CD8-positive, alpha-beta memory T cell (primary cell): ENCODE measurements around the gene PPIE. TPM values are rescaled to one million over a fixed set of nuclear protein-coding genes. Genes with fewer than 3 reads are reported as not detected.
"Not testable (repeated sequence)": the region's sequence is repeated elsewhere in the genome, so short reads cannot be mapped to it uniquely, and the experiment has no call there.

ENCODE experiments used
- CTCF ChIA-PET: fragments of 350-600 bp; sonication (Branson Sonifier 250); formaldehyde crosslinking; loops from one replicate; lab custom pipeline; 2021; ENCODE audit warnings: antibody characterized with exemption; lab: Charles Lee
- POLR2A ChIA-PET: fragments of 350-600 bp; sonication (Branson Sonifier 250); formaldehyde crosslinking; loops from one replicate; lab custom pipeline; 2021; ENCODE audit warnings: antibody characterized with exemption; lab: Charles Lee
- DNase-seq, 5 donors: peaks; one replicate each; pipeline versions ENCODE4 v3.0.0 to v3.0.0-alpha.2; 2020 to 2022; ENCODE audit warnings: mixed read lengths in 1 of 5
- H3K27ac ChIP-seq: one replicate; pipeline ENCODE4 v1.7.0; 2013; ENCODE audit warnings: low read depth, mild to moderate bottlenecking, low read length, moderate library complexity
- H3K27me3 ChIP-seq: 2 replicates; pipeline ENCODE4 v1.7.0; 2013; ENCODE audit warnings: low read length, mild to moderate bottlenecking; ENCODE audit not compliant: insufficient read depth, poor library complexity, severe bottlenecking
- H3K36me3 ChIP-seq: 2 replicates; pipeline ENCODE4 v1.7.0; 2013; ENCODE audit warnings: mild to moderate bottlenecking, low read length, moderate library complexity; ENCODE audit not compliant: insufficient read depth
- H3K4me1 ChIP-seq: 2 replicates; pipeline ENCODE4 v1.7.0; 2013; ENCODE audit warnings: mild to moderate bottlenecking, low read length, moderate library complexity; ENCODE audit not compliant: insufficient read depth
- H3K4me3 ChIP-seq: 2 replicates; pipeline ENCODE4 v1.7.0; 2013; ENCODE audit warnings: mild to moderate bottlenecking, low read length
- H3K9me3 ChIP-seq: 2 replicates; pipeline ENCODE4 v1.7.0; 2013; ENCODE audit warnings: mild to moderate bottlenecking, low read length
- H3K27ac Mint-ChIP-seq, 8 donors: one replicate each; pipeline ENCODE4 v1.8.0; 2020 to 2021; ENCODE audit warnings: mixed read lengths in 8 of 8, mild to moderate bottlenecking in 6 of 8, inconsistent platforms in 3 of 8, moderate library complexity in 3 of 8
- H3K27me3 Mint-ChIP-seq, 2 donors: one replicate each; pipeline ENCODE4 v1.8.0; 2020 to 2021; ENCODE audit warnings: mixed read lengths in 2 of 2, mild to moderate bottlenecking in 1 of 2, moderate library complexity in 1 of 2
- H3K36me3 Mint-ChIP-seq, 3 donors: one replicate each; pipeline ENCODE4 v1.8.0; 2020 to 2021; ENCODE audit warnings: mixed read lengths in 3 of 3, inconsistent platforms in 1 of 3, mild to moderate bottlenecking in 1 of 3
- H3K4me1 Mint-ChIP-seq, 3 donors: one replicate each; pipeline ENCODE4 v1.8.0; 2020 to 2021; ENCODE audit warnings: mixed read lengths in 3 of 3, inconsistent platforms in 1 of 3, mild to moderate bottlenecking in 1 of 3
- H3K4me3 Mint-ChIP-seq, 7 donors: one replicate each; pipeline ENCODE4 v1.8.0; 2020 to 2021; ENCODE audit warnings: mixed read lengths in 7 of 7, mild to moderate bottlenecking in 6 of 7, moderate library complexity in 4 of 7, inconsistent platforms in 2 of 7
- H3K9me3 Mint-ChIP-seq, 5 donors: one replicate each; pipeline ENCODE4 v1.8.0; 2020 to 2022; ENCODE audit warnings: mixed read lengths in 5 of 5, mild to moderate bottlenecking in 3 of 5, moderate library complexity in 2 of 5, inconsistent platforms in 1 of 5
- polyA plus RNA-seq: library from polyadenylated mRNA; unstranded; fragments of 300-500 nt; fragmentation: Illumina TruSeq; gene quantifications from one replicate; pipeline ENCODE4 v1.2.3, GENCODE V29; 2021
- total RNA-seq, 2 experiments: library from RNA; stranded (reverse); gene quantifications; one replicate each; pipeline ENCODE4 v1.2.3, GENCODE V29; 2021

The PPIE gene
- total and polyA plus RNA-seq, 3 experiments from 2014 or later, result 61.2 to 78.3 (median 65.2) TPM

DNA sequence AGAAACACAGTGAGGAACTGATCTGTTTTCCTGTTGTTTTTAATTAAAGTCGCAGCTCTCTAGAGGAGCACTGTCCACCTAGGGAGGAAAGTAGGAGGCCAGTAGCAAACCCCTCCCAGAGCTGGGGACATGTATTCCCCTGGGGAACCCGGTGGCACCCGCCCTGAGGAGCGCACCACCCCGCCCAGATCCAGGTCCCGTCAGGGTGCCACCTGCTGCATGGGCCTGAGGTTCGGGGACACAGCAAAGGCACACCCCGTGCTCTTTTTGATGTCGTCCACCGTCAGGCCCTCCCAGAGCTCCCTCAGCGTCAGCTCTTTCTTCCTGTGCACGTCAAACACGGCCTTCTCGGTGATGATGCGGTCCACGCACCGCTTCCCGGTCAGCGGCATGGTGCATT, 30.8 kb downstream of the PPIE start:
- H3K4me1 ChIP-seq, H3K27ac Mint-ChIP-seq, H3K4me3 ChIP-seq, H3K27me3 ChIP-seq, H3K4me3 Mint-ChIP-seq, H3K9me3 Mint-ChIP-seq, H3K4me1 Mint-ChIP-seq, POLR2A ChIA-PET, H3K36me3 ChIP-seq, H3K9me3 ChIP-seq, H3K27ac ChIP-seq, DNase-seq, H3K36me3 Mint-ChIP-seq, H3K27me3 Mint-ChIP-seq: not testable (repeated sequence)
- CTCF ChIA-PET, result interaction anchor here (1.2 kb wide), 1 partner anchor 111 kb away, joined by 3 read pairs; no protein-coding TSS in a partner anchor

DNA sequence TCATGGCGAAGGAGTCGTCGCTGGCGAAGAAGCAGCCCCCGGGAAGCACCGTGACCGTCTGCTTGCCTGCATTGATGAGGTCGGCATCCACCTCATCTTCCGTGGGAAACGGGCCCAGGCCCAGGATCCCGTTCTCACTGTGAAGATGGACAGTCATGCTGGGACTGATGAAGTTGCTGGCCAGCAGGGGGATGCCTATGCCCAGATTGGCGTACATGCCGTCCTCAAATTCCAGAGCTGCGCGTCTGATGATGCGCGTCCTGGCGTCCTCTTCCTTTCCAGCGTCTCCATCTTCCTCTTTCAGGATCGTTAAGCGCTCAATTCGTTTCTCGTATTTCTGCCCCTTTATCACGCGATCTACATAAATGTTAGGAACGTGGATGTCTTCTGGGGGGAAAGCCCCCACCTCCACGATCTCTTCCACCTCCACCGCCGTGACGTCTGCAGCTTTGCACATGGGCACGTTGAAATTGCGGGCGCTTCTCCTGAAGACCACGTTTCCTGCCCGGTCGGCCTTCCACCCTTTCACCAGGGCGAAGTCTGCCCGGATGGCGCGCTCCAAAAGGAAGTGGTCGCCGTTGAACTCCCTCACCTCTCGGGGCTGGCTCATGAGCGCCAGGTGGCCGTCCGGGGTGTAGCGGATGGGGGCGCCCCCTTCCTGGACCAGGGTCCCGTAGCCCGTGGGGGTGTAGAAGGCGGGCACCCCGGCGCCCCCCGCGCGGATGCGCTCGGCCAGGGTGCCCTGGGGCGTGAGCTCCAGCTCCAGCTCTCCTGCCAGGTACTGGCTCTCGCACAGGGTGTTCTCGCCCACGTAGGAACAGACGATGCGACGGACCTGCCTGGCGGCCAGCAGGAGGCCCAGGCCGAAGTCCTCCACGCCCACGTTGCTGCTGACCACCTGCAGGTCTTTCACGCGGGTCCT, 31.7 kb downstream of the PPIE start:
- H3K4me1 ChIP-seq, CTCF ChIA-PET, H3K36me3 ChIP-seq, H3K4me3 ChIP-seq, H3K27ac ChIP-seq, H3K27me3 ChIP-seq, H3K27me3 Mint-ChIP-seq, H3K4me1 Mint-ChIP-seq, H3K27ac Mint-ChIP-seq, H3K36me3 Mint-ChIP-seq, H3K9me3 Mint-ChIP-seq, H3K9me3 ChIP-seq, POLR2A ChIA-PET: not testable (repeated sequence)
- peak overlapping the region in 3 of 7 donors; percentile 23 to 71 (median 41) for H3K4me3 Mint-ChIP-seq
- DNase-seq, result peak in 1 of 5 donors; percentile 7

DNA sequence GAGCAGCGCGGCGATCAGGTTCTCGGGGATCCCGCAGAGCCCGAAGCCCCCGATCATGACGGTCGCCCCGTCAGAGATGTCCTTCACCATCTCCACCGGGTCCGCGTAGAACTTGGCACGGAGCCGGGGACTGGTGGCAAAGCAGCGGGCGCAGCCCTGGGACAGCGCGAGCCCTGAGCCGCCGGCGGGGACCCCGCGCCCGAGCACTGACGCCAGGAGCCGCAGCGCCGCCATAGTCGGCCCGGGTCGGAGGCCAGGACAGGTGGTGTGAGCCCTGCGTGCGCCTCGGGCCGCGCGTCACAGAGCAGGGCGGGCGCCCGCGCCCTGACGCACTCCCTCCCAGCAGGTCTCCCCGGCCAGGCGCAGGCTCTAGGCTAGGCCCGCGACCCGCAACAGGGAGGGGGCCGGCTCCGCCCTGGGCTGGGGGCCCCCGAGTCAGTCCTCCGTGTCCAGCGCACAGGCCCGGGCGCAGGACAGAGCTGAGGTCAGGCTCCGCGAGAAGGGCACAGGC, 32.4 kb downstream of the PPIE start, which contains the start of gene OXCT2:
Gene OXCT2, minus strand, starts transcription at position 327 of the 511 bp plus-strand sequence. Its CDS starts 93 bp downstream, at position 234.
- H3K4me1 Mint-ChIP-seq, POLR2A ChIA-PET, H3K27ac Mint-ChIP-seq, H3K4me1 ChIP-seq, H3K27me3 ChIP-seq, H3K9me3 ChIP-seq, H3K27me3 Mint-ChIP-seq, H3K27ac ChIP-seq, H3K9me3 Mint-ChIP-seq, CTCF ChIA-PET, H3K36me3 Mint-ChIP-seq, H3K36me3 ChIP-seq, DNase-seq, H3K4me3 ChIP-seq: not testable (repeated sequence)
- H3K4me3 Mint-ChIP-seq, result peak within 1 kb of the TSS in 3 of 7 donors; percentile 23 to 71 (median 41)

DNA sequence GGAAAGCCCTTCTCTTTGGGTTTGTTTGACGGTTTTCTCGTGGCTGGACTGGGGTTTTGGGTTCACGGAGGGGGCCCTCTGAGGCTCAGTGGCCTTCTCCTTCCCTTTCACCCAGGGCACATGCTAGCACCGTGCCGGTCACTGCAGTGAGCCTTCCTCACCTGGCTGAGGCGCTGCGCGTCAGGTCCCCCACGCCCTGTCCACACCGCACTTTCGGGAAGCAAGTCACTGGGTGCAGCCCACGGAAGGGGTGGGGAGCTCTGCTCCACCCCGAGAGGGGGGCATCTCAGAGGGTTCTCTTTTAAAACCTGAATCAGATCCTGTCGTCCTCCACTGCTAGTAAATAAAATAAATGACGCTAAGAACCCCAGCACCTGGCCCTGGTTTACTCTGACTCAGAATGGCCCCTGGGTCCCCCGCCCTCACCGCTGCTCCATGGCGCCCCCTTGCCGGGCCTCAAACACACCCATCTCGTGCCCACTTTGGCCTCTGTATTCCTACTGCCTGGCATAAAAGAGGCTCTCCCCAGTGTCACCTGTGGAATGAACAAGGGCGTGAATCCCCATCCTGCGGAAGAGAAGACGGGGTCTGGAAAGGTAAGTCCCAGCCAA, 34.8 kb downstream of the PPIE start:
- H3K9me3 Mint-ChIP-seq, H3K9me3 ChIP-seq, H3K27me3 ChIP-seq, DNase-seq, CTCF ChIA-PET, H3K27me3 Mint-ChIP-seq, H3K27ac Mint-ChIP-seq, POLR2A ChIA-PET, H3K27ac ChIP-seq, H3K4me1 ChIP-seq, H3K36me3 Mint-ChIP-seq, H3K36me3 ChIP-seq, H3K4me3 ChIP-seq, H3K4me1 Mint-ChIP-seq, H3K4me3 Mint-ChIP-seq: not testable (repeated sequence)

DNA sequence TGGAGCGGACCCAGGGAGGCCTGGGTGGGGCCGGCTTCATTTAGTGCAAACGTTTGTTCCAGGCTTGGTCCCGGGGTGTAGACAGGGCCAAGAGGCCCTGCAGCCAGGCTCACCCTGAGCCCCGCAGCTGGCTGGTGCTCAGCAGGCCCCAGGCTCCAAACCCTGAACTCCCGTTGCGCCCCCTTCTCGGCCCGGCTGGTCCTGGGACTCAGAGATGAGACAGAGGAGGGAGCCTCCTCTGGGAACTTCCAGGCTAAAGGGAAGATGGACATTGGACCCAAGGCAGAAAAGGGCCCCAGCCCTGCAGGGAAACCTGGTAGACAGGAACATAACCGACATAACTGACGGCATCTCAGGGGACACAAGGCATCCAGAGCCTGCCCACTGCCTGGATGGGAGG, 36.5 kb downstream of the PPIE start:
- H3K27me3 ChIP-seq, H3K9me3 Mint-ChIP-seq, H3K27me3 Mint-ChIP-seq, DNase-seq, POLR2A ChIA-PET, H3K36me3 Mint-ChIP-seq, H3K9me3 ChIP-seq, H3K4me3 ChIP-seq, H3K4me1 ChIP-seq, CTCF ChIA-PET, H3K36me3 ChIP-seq, H3K27ac ChIP-seq, H3K27ac Mint-ChIP-seq, H3K4me1 Mint-ChIP-seq, H3K4me3 Mint-ChIP-seq: not testable (repeated sequence)

DNA sequence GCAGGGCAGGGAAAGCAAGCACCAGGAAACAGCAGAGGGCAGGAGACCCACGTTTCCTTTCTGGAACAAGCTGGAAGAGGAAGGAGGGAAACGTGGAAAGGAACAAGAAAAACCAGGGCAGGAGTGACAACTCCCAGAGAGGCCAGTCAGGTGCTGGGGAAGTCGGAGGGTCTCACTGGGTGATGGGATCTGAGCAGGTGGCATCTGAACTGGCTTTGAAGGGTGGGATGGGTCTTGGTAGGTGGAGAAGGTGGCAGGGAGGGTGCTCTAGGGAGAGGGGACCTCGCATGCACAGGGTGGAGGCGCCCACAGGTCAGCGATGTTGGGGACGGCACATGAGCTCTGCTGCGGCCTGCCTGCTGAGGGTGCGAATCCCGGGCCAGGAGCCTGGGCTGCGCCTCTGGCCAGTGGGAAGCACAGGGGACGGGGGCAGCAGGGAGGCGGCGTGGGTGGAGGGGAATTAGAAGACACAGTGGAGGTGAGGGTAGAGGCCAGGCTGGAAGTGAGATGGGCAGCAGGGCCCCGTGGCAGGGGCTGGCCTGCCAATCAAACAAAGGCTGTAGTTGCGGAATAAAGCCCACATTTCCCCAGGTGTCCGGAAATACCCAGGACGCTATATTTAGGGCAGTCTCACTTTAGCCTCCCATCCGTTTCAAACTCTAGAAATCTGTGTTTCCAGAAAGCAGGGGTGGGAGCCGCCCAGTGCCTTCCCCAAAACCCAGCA, 37.2 kb downstream of the PPIE start:
- H3K4me1 Mint-ChIP-seq, H3K27me3 Mint-ChIP-seq, H3K4me3 Mint-ChIP-seq, H3K27ac ChIP-seq, H3K9me3 Mint-ChIP-seq, H3K9me3 ChIP-seq, DNase-seq, CTCF ChIA-PET, H3K36me3 Mint-ChIP-seq, H3K27me3 ChIP-seq, H3K4me3 ChIP-seq, POLR2A ChIA-PET, H3K36me3 ChIP-seq, H3K4me1 ChIP-seq: not testable (repeated sequence)
- H3K27ac Mint-ChIP-seq, result peak overlapping the region in 1 of 8 donors; percentile 17

DNA sequence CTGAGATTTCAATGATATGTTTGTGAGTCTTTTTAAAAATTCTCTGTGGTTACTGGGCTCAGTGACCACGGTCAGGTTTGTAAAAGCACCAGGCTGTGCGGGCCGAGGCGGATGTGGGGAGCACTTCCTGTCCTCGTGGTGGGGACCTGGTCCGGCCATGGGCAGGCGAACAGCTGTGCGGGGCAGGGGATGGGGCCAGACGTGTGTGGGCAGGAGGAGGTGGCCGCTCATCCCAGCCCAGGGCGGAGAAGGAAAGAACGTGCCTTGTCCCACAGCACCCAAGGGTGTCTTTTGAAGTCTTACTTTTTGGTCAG, 37.7 kb downstream of the PPIE start:
- Histone ChIP-seq H3K36me3 (no peaks in the 10 kb centered on the region), H3K4me1 (no peaks in the 10 kb centered on the region), H3K27ac (no peak overlapping the region), H3K4me3 (no peak overlapping the region), H3K9me3 (no peaks in the 10 kb centered on the region), H3K27me3 (no peaks in the 10 kb centered on the region)
- H3K27ac Mint-ChIP-seq, result peak overlapping the region in 1 of 8 donors; percentile 17
- ChIA-PET CTCF (no interaction called here), POLR2A (no interaction called here)
- H3K9me3 Mint-ChIP-seq, result no peaks in the 10 kb centered on the region
- no peak overlapping the region for H3K4me3 Mint-ChIP-seq
- DNase-seq, result no peak
- no peaks in the 10 kb centered on the region for H3K27me3 Mint-ChIP-seq
- H3K36me3 Mint-ChIP-seq, result no peaks in the 10 kb centered on the region
- H3K4me1 Mint-ChIP-seq, result no peaks in the 10 kb centered on the region

DNA sequence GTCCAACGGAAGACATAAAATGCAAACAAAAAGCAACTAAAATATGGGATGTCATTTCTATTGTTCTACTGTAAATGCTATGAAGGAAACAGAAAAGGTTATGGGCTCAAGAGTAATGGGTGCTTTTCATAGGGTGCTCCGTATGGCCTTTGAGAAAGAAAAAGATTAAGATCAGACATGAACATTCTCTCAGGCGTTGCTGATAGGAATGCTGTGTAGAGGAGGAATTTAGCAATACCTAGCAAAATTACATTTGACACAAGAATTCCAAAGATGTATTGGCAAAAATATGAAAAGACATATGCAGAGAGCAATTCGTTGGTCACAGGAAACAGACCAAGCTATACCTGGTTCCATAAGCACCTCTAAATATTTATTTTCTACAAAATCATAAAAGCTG, 38.2 kb downstream of the PPIE start:
- Mint-ChIP-seq H3K36me3 (no peaks in the 10 kb centered on the region), H3K27ac (no peak overlapping the region), H3K27me3 (no peaks in the 10 kb centered on the region), H3K4me1 (no peaks in the 10 kb centered on the region), H3K9me3 (no peaks in the 10 kb centered on the region), H3K4me3 (no peak overlapping the region)
- ChIA-PET POLR2A (no interaction called here), CTCF (no interaction called here)
- H3K27me3 ChIP-seq, result no peaks in the 10 kb centered on the region
- no peak overlapping the region for H3K27ac ChIP-seq
- H3K4me3 ChIP-seq, result no peak overlapping the region
- H3K9me3 ChIP-seq, result no peaks in the 10 kb centered on the region
- no peaks in the 10 kb centered on the region for H3K4me1 ChIP-seq
- no peaks in the 10 kb centered on the region for H3K36me3 ChIP-seq
- DNase-seq, result no peak
